Measurements from ENCODE around the gene RBM20. TPM values are rescaled to one million over a fixed set of nuclear protein-coding genes. Genes with fewer than 3 reads are reported as not detected.

The RBM20 gene
- total and polyA plus RNA-seq, 5 donors from 2014 or later = 0.15 to 0.72 TPM; not detected in 3

DNA sequence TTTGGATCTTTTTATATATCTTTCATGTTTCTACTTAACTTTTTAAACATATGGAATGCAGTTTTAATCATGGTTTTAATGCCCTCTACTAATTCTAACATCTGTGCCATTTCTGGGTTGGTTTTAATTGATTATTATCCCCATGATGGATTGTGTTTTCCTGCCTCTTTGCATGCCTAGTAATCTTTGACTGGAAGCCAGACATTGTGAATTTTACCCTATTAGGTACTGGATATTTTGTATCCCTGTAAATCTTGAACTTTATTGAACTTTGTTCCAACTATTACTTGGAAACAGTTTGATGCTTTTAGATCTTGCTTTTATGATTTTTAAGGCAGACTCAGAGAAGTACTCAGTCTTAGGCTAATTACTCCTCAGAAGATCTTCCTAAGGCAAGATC lies 16.0 kb upstream of the RBM20 start:
- ATAC-seq (ENCODE audit: low read depth in 2 of 2) (no peak), DNase-seq (no peak)
- no peaks in the 10 kb centered on the region for H3K36me3 ChIP-seq (ENCODE audit: control insufficient read depth, insufficient read depth, low read length)
- no peaks in the 10 kb centered on the region for H3K36me3 Mint-ChIP-seq
- peaks cover 0 to 6% of the 10 kb centered on the region in 2 experiments for H3K9me3 ChIP-seq (ENCODE audit: control insufficient read depth in 2 of 2, low read length in 2 of 2)
- H3K27ac ChIP-seq (ENCODE audit: insufficient read depth, low read length, poor library complexity, severe bottlenecking) = no peak overlapping the region
- H3K4me3 Mint-ChIP-seq = no peak overlapping the region
- H3K9me3 Mint-ChIP-seq = peaks cover 0 to 9% (median 3%) of the 10 kb centered on the region in 7 donors
- H3K27ac Mint-ChIP-seq = no peak overlapping the region
- no peak overlapping the region for H3K4me3 ChIP-seq (ENCODE audit: low read depth, low read length)
- H3K27me3 ChIP-seq (ENCODE audit: control insufficient read depth, insufficient read depth, low read length) = peaks cover 14% of the 10 kb centered on the region
- peaks cover 31% of the 10 kb centered on the region for H3K27me3 Mint-ChIP-seq
- H3K4me1 ChIP-seq (ENCODE audit: control insufficient read depth, insufficient read depth, low read length, poor library complexity, severe bottlenecking) = no peaks in the 10 kb centered on the region
- no peaks in the 10 kb centered on the region for H3K4me1 Mint-ChIP-seq

GRCh38 chr10:110629680-110630191 lies 14.4 kb upstream of the RBM20 start:
- H3K9me3 Mint-ChIP-seq = peaks cover 0 to 6% (median 0%) of the 10 kb centered on the region in 7 donors
- no peak overlapping the region for H3K27ac Mint-ChIP-seq
- Histone ChIP-seq H3K9me3 (ENCODE audit: control insufficient read depth in 2 of 2, low read length in 2 of 2) (peaks cover 0 to 6% of the 10 kb centered on the region in 2 experiments), H3K4me1 (ENCODE audit: control insufficient read depth, insufficient read depth, low read length, poor library complexity, severe bottlenecking) (no peaks in the 10 kb centered on the region), H3K4me3 (ENCODE audit: low read depth, low read length) (no peak overlapping the region), H3K27ac (ENCODE audit: insufficient read depth, low read length, poor library complexity, severe bottlenecking) (no peak overlapping the region), H3K27me3 (ENCODE audit: control insufficient read depth, insufficient read depth, low read length) (peaks cover 9% of the 10 kb centered on the region), H3K36me3 (ENCODE audit: control insufficient read depth, insufficient read depth, low read length) (no peaks in the 10 kb centered on the region)
- no peaks in the 10 kb centered on the region for H3K4me1 Mint-ChIP-seq
- peaks cover 23% of the 10 kb centered on the region for H3K27me3 Mint-ChIP-seq
- no peak overlapping the region for H3K4me3 Mint-ChIP-seq
- ATAC-seq (ENCODE audit: low read depth in 2 of 2) (no peak), DNase-seq (no peak)
- H3K36me3 Mint-ChIP-seq = no peaks in the 10 kb centered on the region

DNA sequence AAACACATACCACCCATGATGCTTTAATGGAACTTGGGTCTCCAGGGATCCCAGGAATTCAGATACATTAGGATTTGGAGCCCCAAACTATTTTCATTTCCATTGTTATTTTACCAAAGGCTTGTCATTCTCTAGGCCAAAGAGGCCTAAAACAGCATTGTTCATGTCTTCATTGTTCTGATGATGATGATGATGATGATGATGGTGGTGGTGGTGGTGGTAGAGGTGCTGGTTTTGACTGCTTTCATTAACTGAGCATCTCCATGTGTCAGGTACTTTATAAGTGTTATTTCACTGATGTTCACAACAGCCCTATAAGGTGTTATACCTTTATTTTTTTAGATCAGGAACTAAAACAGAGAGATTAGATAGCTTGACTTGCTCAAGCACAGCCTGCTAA lies 12.2 kb upstream of the RBM20 start:
- H3K36me3 Mint-ChIP-seq = no peaks in the 10 kb centered on the region

DNA sequence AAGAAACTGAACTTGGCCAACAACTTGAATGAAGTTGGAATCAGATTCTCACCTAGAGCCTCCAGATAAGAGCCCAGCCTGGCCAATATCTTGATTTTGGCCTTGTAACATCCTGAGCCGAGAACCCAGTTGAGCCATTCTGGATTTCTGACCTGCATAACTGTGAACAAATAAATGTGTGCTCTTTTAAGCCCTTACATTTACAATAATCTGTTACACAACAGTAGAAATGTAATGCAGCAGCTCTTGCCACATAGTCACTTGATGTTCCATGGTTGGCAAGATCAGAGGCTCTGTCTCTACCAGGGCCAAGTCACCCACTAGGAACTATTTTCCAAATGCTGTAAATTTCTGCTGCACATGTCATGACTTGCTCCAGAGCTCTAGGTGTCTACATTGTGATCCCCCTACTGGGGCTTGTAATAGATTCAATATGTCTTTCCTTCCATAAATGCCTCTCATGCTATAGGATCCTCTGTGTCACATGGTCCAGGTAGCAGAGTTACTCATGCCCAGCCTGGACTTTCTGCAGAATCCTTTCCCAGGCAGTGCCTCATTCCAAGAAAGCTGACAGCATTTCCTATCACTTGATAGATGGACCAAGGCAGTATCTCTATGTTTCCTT lies 11.4 kb upstream of the RBM20 start:
- Histone ChIP-seq H3K4me3 (ENCODE audit: low read depth, low read length) (no peak overlapping the region), H3K27ac (ENCODE audit: insufficient read depth, low read length, poor library complexity, severe bottlenecking) (no peak overlapping the region), H3K9me3 (ENCODE audit: control insufficient read depth in 2 of 2, low read length in 2 of 2) (peaks cover 0 to 6% of the 10 kb centered on the region in 2 experiments), H3K36me3 (ENCODE audit: control insufficient read depth, insufficient read depth, low read length) (no peaks in the 10 kb centered on the region), H3K4me1 (ENCODE audit: control insufficient read depth, insufficient read depth, low read length, poor library complexity, severe bottlenecking) (no peaks in the 10 kb centered on the region), H3K27me3 (ENCODE audit: control insufficient read depth, insufficient read depth, low read length) (peaks cover 15% of the 10 kb centered on the region)
- Mint-ChIP-seq H3K27ac (no peak overlapping the region), H3K4me1 (no peaks in the 10 kb centered on the region), H3K9me3 (peaks cover 0 to 4% (median 0%) of the 10 kb centered on the region in 7 donors), H3K27me3 (peaks cover 10% of the 10 kb centered on the region), H3K4me3 (no peak overlapping the region), H3K36me3 (no peaks in the 10 kb centered on the region)
- no peak for ATAC-seq (ENCODE audit: low read depth in 2 of 2)
- no peak for DNase-seq

More for the DNA sequence above, 12.2 kb upstream of the RBM20 start:
- H3K4me1 ChIP-seq (ENCODE audit: control insufficient read depth, insufficient read depth, low read length, poor library complexity, severe bottlenecking) = no peaks in the 10 kb centered on the region
- Mint-ChIP-seq H3K27me3 (peaks cover 17% of the 10 kb centered on the region), H3K4me3 (no peak overlapping the region), H3K9me3 (peaks cover 0 to 4% (median 0%) of the 10 kb centered on the region in 7 donors), H3K27ac (no peak overlapping the region), H3K4me1 (no peaks in the 10 kb centered on the region)
- no peak for DNase-seq
- peaks cover 0 to 6% of the 10 kb centered on the region in 2 experiments for H3K9me3 ChIP-seq (ENCODE audit: control insufficient read depth in 2 of 2, low read length in 2 of 2)
- no peak overlapping the region for H3K4me3 ChIP-seq (ENCODE audit: low read depth, low read length)
- no peaks in the 10 kb centered on the region for H3K36me3 ChIP-seq (ENCODE audit: control insufficient read depth, insufficient read depth, low read length)
- H3K27ac ChIP-seq (ENCODE audit: insufficient read depth, low read length, poor library complexity, severe bottlenecking) = no peak overlapping the region
- peaks cover 11% of the 10 kb centered on the region for H3K27me3 ChIP-seq (ENCODE audit: control insufficient read depth, insufficient read depth, low read length)
- no peak for ATAC-seq (ENCODE audit: low read depth in 2 of 2)

- no peaks in the 10 kb centered on the region for H3K9me3 ChIP-seq (ENCODE audit: control insufficient read depth in 2 of 2, low read length in 2 of 2)
- no peaks in the 10 kb centered on the region for H3K4me1 ChIP-seq (ENCODE audit: control insufficient read depth, insufficient read depth, low read length, poor library complexity, severe bottlenecking)
- no peaks in the 10 kb centered on the region for H3K9me3 Mint-ChIP-seq
- H3K36me3 ChIP-seq (ENCODE audit: control insufficient read depth, insufficient read depth, low read length) = no peaks in the 10 kb centered on the region
- H3K27ac ChIP-seq (ENCODE audit: insufficient read depth, low read length, poor library complexity, severe bottlenecking) = no peak overlapping the region
- no peak overlapping the region for H3K4me3 ChIP-seq (ENCODE audit: low read depth, low read length)
- H3K27ac Mint-ChIP-seq = no peak overlapping the region
- no peak overlapping the region for H3K4me3 Mint-ChIP-seq
- no peak for DNase-seq
- no peak for ATAC-seq (ENCODE audit: low read depth in 2 of 2)
- H3K4me1 Mint-ChIP-seq = no peaks in the 10 kb centered on the region
- H3K27me3 Mint-ChIP-seq = peaks cover 26% of the 10 kb centered on the region
- no peaks in the 10 kb centered on the region for H3K36me3 Mint-ChIP-seq
- H3K27me3 ChIP-seq (ENCODE audit: control insufficient read depth, insufficient read depth, low read length) = peaks cover 11% of the 10 kb centered on the region
These were observed 9.5 kb upstream of the RBM20 start for GRCh38 chr10:110634527-110635209.

DNA sequence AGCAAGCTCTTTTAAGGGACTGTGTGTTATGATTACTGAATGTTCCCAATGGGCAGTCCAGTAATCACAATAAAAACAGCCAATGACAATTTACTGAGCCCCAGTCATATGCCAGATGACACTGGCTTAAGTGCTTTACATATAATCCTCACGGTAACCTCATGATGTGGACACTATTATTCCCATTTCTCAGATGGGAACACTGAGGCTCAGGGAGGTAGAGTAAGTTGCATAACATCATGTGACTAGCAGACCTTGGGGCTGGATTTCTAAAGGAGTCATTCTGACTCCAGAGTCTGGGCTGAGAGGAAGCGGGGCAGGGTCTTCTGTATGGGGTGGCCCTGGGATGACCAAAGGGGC lies 7.6 kb upstream of the RBM20 start:
- Histone ChIP-seq H3K4me3 (ENCODE audit: low read depth, low read length) (no peak overlapping the region), H3K27ac (ENCODE audit: insufficient read depth, low read length, poor library complexity, severe bottlenecking) (no peak overlapping the region), H3K27me3 (ENCODE audit: control insufficient read depth, insufficient read depth, low read length) (peaks cover 15% of the 10 kb centered on the region), H3K9me3 (ENCODE audit: control insufficient read depth in 2 of 2, low read length in 2 of 2) (no peaks in the 10 kb centered on the region), H3K4me1 (ENCODE audit: control insufficient read depth, insufficient read depth, low read length, poor library complexity, severe bottlenecking) (peaks cover 6% of the 10 kb centered on the region), H3K36me3 (ENCODE audit: control insufficient read depth, insufficient read depth, low read length) (no peaks in the 10 kb centered on the region)
- H3K4me3 Mint-ChIP-seq = no peak overlapping the region
- ATAC-seq (ENCODE audit: low read depth in 2 of 2) (no peak), DNase-seq (no peak)
- no peaks in the 10 kb centered on the region for H3K9me3 Mint-ChIP-seq
- peaks cover 0 to 11% (median 4%) of the 10 kb centered on the region in 4 donors for H3K4me1 Mint-ChIP-seq
- no peak overlapping the region for H3K27ac Mint-ChIP-seq
- H3K27me3 Mint-ChIP-seq = peaks cover 35% of the 10 kb centered on the region
- no peaks in the 10 kb centered on the region for H3K36me3 Mint-ChIP-seq

DNA sequence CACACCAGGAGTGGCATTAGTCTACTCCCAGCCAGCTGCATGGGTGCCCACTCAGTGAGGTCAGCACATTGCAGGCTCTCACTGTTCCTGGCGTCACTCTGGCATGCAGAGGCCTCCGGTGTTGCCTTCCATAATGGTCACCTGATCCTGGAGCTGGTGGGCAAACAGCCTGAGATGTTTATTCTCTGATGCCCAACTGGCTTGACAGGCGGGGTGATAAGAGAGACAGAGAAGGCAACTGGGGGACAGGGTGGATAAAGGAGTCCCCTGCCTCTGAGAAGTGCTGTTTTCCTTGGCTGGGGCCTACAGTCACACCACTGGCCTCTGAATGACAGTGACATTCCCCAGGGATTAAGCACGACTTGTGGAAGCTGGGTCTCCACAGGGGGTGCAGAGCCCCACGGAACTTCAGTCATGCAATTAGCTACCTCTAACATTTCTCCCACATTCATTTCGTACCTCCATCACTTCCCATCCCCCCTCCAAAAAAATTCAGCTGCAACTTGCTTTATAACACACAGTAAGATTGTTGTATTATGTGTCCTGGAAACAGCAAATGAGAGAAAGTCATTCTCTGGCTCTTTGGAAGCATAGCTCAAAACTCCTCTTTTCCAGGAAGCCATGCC lies 7.1 kb upstream of the RBM20 start:
- H3K27ac Mint-ChIP-seq = no peak overlapping the region
- Histone ChIP-seq H3K9me3 (ENCODE audit: control insufficient read depth in 2 of 2, low read length in 2 of 2) (no peaks in the 10 kb centered on the region), H3K27me3 (ENCODE audit: control insufficient read depth, insufficient read depth, low read length) (peaks cover 17% of the 10 kb centered on the region), H3K4me1 (ENCODE audit: control insufficient read depth, insufficient read depth, low read length, poor library complexity, severe bottlenecking) (peaks cover 7% of the 10 kb centered on the region), H3K4me3 (ENCODE audit: low read depth, low read length) (no peak overlapping the region), H3K27ac (ENCODE audit: insufficient read depth, low read length, poor library complexity, severe bottlenecking) (no peak overlapping the region), H3K36me3 (ENCODE audit: control insufficient read depth, insufficient read depth, low read length) (no peaks in the 10 kb centered on the region)
- peaks cover 0 to 16% (median 5%) of the 10 kb centered on the region in 4 donors for H3K4me1 Mint-ChIP-seq
- DNase-seq (no peak), ATAC-seq (ENCODE audit: low read depth in 2 of 2) (no peak)
- H3K27me3 Mint-ChIP-seq = peaks cover 39% of the 10 kb centered on the region
- no peaks in the 10 kb centered on the region for H3K36me3 Mint-ChIP-seq
- H3K9me3 Mint-ChIP-seq = no peaks in the 10 kb centered on the region
- no peak overlapping the region for H3K4me3 Mint-ChIP-seq

Measured in CD4-positive, CD25-positive, alpha-beta regulatory T cell (primary cell).